GM12878 (cell line): ENCODE data around the gene TTC39A. TPM values are rescaled to one million over a fixed set of nuclear protein-coding genes. Genes with fewer than 3 reads are reported as not detected.

ENCODE experiments used
- ATAC-seq: fragments of 200-7000 bp; cut with Tn5 transposase; 3 replicates; pipeline ENCODE4 v1.9.1; 2020; ENCODE audit warnings: mild to moderate bottlenecking, moderate library complexity
- BruUV-seq: library from RNA; stranded (reverse); fragments of 400-500 nt; replicated peaks from 2 replicates; lab custom pipeline; 2021; lab: Mats Ljungman, UMichigan
- CTCF ChIA-PET: fragments of 300-600 bp; sonication (Branson Sonifier 250); formaldehyde crosslinking; extraction: SDS; loops from one replicate; lab custom pipeline; 2021; ENCODE audit warnings: inconsistent platforms; lab: Yijun Ruan, JAX
- POLR2A ChIA-PET: fragments of 350-600 bp; formaldehyde crosslinking; extraction: SDS; loops from one replicate; lab custom pipeline; 2021; ENCODE audit warnings: inconsistent platforms; lab: Charles Lee
- RAD21 ChIA-PET: fragments of 300-600 bp; sonication (Branson Sonifier 250); formaldehyde crosslinking; loops from one replicate; lab custom pipeline; 2023; ENCODE audit warnings: antibody characterized with exemption; ENCODE audit not compliant: unreplicated experiment; lab: Charles Lee
- SMC1A ChIA-PET: fragments of 300-600 bp; sonication (Branson Sonifier 250); formaldehyde crosslinking; loops from one replicate; lab custom pipeline; 2023; ENCODE audit not compliant: unreplicated experiment, uncharacterized antibody; lab: Charles Lee
- DNase-seq: peaks from one replicate; pipeline ENCODE4 v3.0.0-alpha.2; 2011; ENCODE audit warnings: low read depth, low spot score
- FAIRE-seq: peaks from 3 replicates; lab custom pipeline; 2011; peaks lifted over from hg19 to GRCh38; lab: Jason Lieb, UNC
- H2AFZ ChIP-seq: 2 replicates; pipeline ENCODE4 v1.6.0; 2011; ENCODE audit warnings: low read depth, low read length, control low read depth; ENCODE audit not compliant: control insufficient read depth
- H3K27ac ChIP-seq: 2 replicates; pipeline ENCODE4 v1.5.1; 2011; ENCODE audit warnings: control low read depth; ENCODE audit not compliant: control insufficient read depth, insufficient read depth
- H3K27me3 ChIP-seq, 2 experiments: replicated peaks in 1 of 2; 2 replicates each; pipeline versions ENCODE4 v1.6.0 to v1.6.1; 2011; ENCODE audit warnings: low read length in 1 of 2; ENCODE audit not compliant: control insufficient read depth in 2 of 2, insufficient read depth in 2 of 2
- H3K36me3 ChIP-seq, 2 experiments: 2 replicates each; pipeline ENCODE4 v1.5.1; 2011; ENCODE audit warnings: low read length in 1 of 2; ENCODE audit not compliant: control insufficient read depth in 2 of 2, insufficient read depth in 2 of 2
- H3K4me1 ChIP-seq: 2 replicates; pipeline ENCODE4 v1.6.1; 2011; ENCODE audit warnings: mild to moderate bottlenecking, low read length, moderate library complexity, mixed read lengths; ENCODE audit not compliant: control insufficient read depth, insufficient read depth
- H3K4me2 ChIP-seq: 2 replicates; pipeline ENCODE4 v1.6.0; 2011; ENCODE audit warnings: control low read depth; ENCODE audit not compliant: control insufficient read depth, insufficient read depth
- H3K4me3 ChIP-seq: fragments of 200-600 bp; sonication (generic); 2 replicates; pipeline ENCODE4 v1.5.1; 2016
- H3K79me2 ChIP-seq: 2 replicates; pipeline ENCODE4 v1.6.0; 2011; ENCODE audit warnings: low read length; ENCODE audit not compliant: control insufficient read depth, insufficient read depth
- H3K9ac ChIP-seq: 2 replicates; pipeline ENCODE4 v1.8.0; 2011; ENCODE audit warnings: low read length, control low read depth, mixed read lengths; ENCODE audit not compliant: control insufficient read depth, insufficient read depth
- H3K9me3 ChIP-seq: replicated peaks from 3 replicates; pipeline ENCODE4 v1.5.1; 2011; ENCODE audit warnings: mild to moderate bottlenecking, low read length; ENCODE audit not compliant: control insufficient read depth, insufficient read depth
- H4K20me1 ChIP-seq: 2 replicates; pipeline ENCODE4 v1.6.0; 2011; ENCODE audit not compliant: control insufficient read depth, insufficient read depth
- BCLAF1 ChIP-seq: fragments of 450-650 bp; IDR thresholded peaks from 2 replicates; pipeline ENCODE4 v1.6.1; 2017; ENCODE audit warnings: antibody characterized with exemption, mild to moderate bottlenecking, moderate library complexity
- BMI1 ChIP-seq: fragments of 450-650 bp; IDR thresholded peaks from 2 replicates; pipeline ENCODE4 v1.6.1; 2016; ENCODE audit warnings: mild to moderate bottlenecking, moderate library complexity, borderline replicate concordance
- CHD4 ChIP-seq: fragments of 200-600 bp; sonication (generic); IDR thresholded peaks from 2 replicates; pipeline ENCODE4 v1.6.1; 2016; ENCODE audit warnings: mild to moderate bottlenecking
- CREM ChIP-seq: IDR thresholded peaks from 2 replicates; pipeline ENCODE4 v1.6.1; 2014; ENCODE audit warnings: antibody characterized with exemption, low read depth
- CTCF ChIP-seq, 3 experiments: IDR thresholded peaks in 2 of 3; conservative IDR thresholded peaks in 1 of 3; 2 replicates each; pipeline ENCODE4 v1.5.1; 2011; ENCODE audit warnings: low read depth in 3 of 3, low read length in 3 of 3, mild to moderate bottlenecking in 3 of 3, control low read depth in 2 of 3, moderate library complexity in 2 of 3, inconsistent platforms in 1 of 3, mixed read lengths in 1 of 3; ENCODE audit not compliant: control insufficient read depth in 2 of 3, insufficient read depth in 1 of 3; ENCODE audit errors: extremely low read depth in 1 of 3
- IRF4 ChIP-seq: IDR thresholded peaks from 2 replicates; pipeline ENCODE4 v1.6.1; 2011; ENCODE audit warnings: low read depth, low read length
- KAT2A ChIP-seq: conservative IDR thresholded peaks from 2 replicates; pipeline ENCODE4 v1.6.1; 2011; ENCODE audit warnings: low read depth, low read length; ENCODE audit not compliant: control insufficient read depth
- MYC ChIP-seq: IDR thresholded peaks from 2 replicates; pipeline ENCODE4 v1.6.1; 2011; ENCODE audit warnings: mild to moderate bottlenecking, low read length, moderate library complexity, inconsistent platforms; ENCODE audit not compliant: insufficient read depth, insufficient replicate concordance, insufficient read length, severe bottlenecking
- PBX3 ChIP-seq: IDR thresholded peaks from 2 replicates; pipeline ENCODE4 v1.6.1; 2011; ENCODE audit warnings: mild to moderate bottlenecking, low read depth, low read length, moderate library complexity; ENCODE audit not compliant: insufficient replicate concordance
- REST ChIP-seq: IDR thresholded peaks from 2 replicates; pipeline ENCODE4 v1.6.1; 2012; ENCODE audit warnings: mild to moderate bottlenecking, low read depth, low read length
- SIN3A ChIP-seq: IDR thresholded peaks from 2 replicates; pipeline ENCODE4 v1.6.1; 2012; ENCODE audit warnings: low read depth, low read length, improper control_type of control experiment
- SREBF1 ChIP-seq: IDR thresholded peaks from 2 replicates; pipeline ENCODE4 v1.6.1; 2012; ENCODE audit warnings: mild to moderate bottlenecking, low read length
- WGBS: methylation state at CpG from one replicate; pipeline ENCODE4 v1.1.6; 2016; ENCODE audit warnings: low lambda C conversion rate; ENCODE audit not compliant: insufficient replicate concordance, insufficient coverage; ENCODE audit errors: missing lambda C conversion rate; 5-methylcytosine and 5-hydroxymethylcytosine counted together
- in situ Hi-C: fragments of 300-500 bp; cut with MboI; formaldehyde crosslinking; loops from 9 replicates; pipeline ENCODE4 v1.14.3; 2018; ENCODE audit warnings: mixed read lengths
- intact Hi-C: fragments of 100-400 bp; cut with micrococcal nuclease; formaldehyde crosslinking; loops from one replicate; pipeline ENCODE4 v1.14.2; 2022; ENCODE audit not compliant: unreplicated experiment
- polyA plus RNA-seq, 11 experiments: library from polyadenylated mRNA; depleted of rRNA in 4 of 11; unstranded in 6 of 11; stranded (reverse) in 5 of 11; fragments of >200 nt; fragmentation: Nextera tagmentation in 4 of 11; fragmentation: Illumina TruSeq in 1 of 11; extraction: Ambion mirVana in 4 of 11; extraction: Trizol in 1 of 11; gene quantifications; 1 replicate in 1 of 11; 2 replicates in 10 of 11; pipeline versions ENCODE4 v1.2.1 to v1.2.3, GENCODE V29; 2011 to 2016; ENCODE audit warnings: inconsistent platforms in 2 of 11, missing spikeins in 2 of 11, low read depth in 1 of 11
- total RNA-seq, 4 experiments: library from RNA; depleted of rRNA in 3 of 4; stranded (reverse); fragments of >200 nt in 3 of 4; fragmentation: Illumina TruSeq in 1 of 4; extraction: Trizol in 1 of 4; gene quantifications; 2 replicates each; pipeline versions ENCODE4 v1.2.1 to v1.2.3, GENCODE V29; 2013 to 2021

Gene TTC39A
- total and polyA plus RNA-seq, 10 of the 15 experiments (the other 5 are each of a cell fraction or from before 2014, with no cell fraction given) = 0.18 to 3.0 (median 1.2) TPM

- intact Hi-C loops = no loop called here
- SMC1A ChIA-PET = interaction anchor here (1.6 to 1.8 kb wide), 2 partner anchors 28 to 48 kb away, joined by 3 to 5 read pairs; partner anchors contain the start of gene TTC39A
- TF ChIP-seq CTCF (IDR thresholded peaks at IDR 0.05 in 2 of 3, conservative IDR thresholded peaks at IDR 0.05 in 1 of 3; ENCODE audit: control insufficient read depth in 2 of 3, extremely low read depth in 1 of 3, insufficient read depth in 1 of 3, low read depth in 3 of 3, low read length in 3 of 3) = no peak
- TF ChIP-seq REST = no peak
- TF ChIP-seq CHD4 = no peak
- no peak for TF ChIP-seq KAT2A
- no peak for TF ChIP-seq PBX3
- TF ChIP-seq IRF4 = no peak
- no peak for TF ChIP-seq SIN3A
- no peak for TF ChIP-seq BCLAF1
- no peak for TF ChIP-seq BMI1
- no peak for TF ChIP-seq SREBF1
- TF ChIP-seq CREM = no peak
- TF ChIP-seq MYC = no peak
- POLR2A ChIA-PET = interaction anchor here (1.4 kb wide), 1 partner anchor 231 kb away, joined by 3 read pairs; no protein-coding TSS in a partner anchor
- WGBS = 88% methylated on average over 6 of the region's 6 CpGs
- CTCF ChIA-PET = interaction anchor here (0.7 to 4.0 kb wide), 4 partner anchors 35 to 115 kb away, joined by 3 to 16 read pairs (median 4); no protein-coding TSS in a partner anchor
- ATAC-seq (no peak; the same call in 2 of the 3 replicates), DNase-seq (no peak), FAIRE-seq (no peak)
- no peaks in the 10 kb centered on the region; the same call in 2 of the 3 replicates for H3K9me3 ChIP-seq
- peak overlapping the region; percentile 73 for H2AFZ ChIP-seq
- H3K36me3 ChIP-seq = no peaks in the 10 kb centered on the region
- peak overlapping the region; percentile 69 for H3K27ac ChIP-seq
- H3K27me3 ChIP-seq = no peaks in the 10 kb centered on the region
- peaks cover 52% of the 10 kb centered on the region for H3K4me1 ChIP-seq
- H3K79me2 ChIP-seq = no peaks in the 10 kb centered on the region
- RAD21 ChIA-PET = interaction anchor here (0.8 to 1.1 kb wide), 2 partner anchors 185 to 230 kb away, joined by 3 read pairs; no protein-coding TSS in a partner anchor
- in situ Hi-C loops = no loop called here
- H4K20me1 ChIP-seq = no peaks in the 10 kb centered on the region
- no TSS peak for BruUV-seq
- peak overlapping the region; percentile 43; the same call in 1 of the 2 replicates for H3K9ac ChIP-seq
- H3K4me2 ChIP-seq = peak overlapping the region; percentile 56; the same call in 1 of the 2 replicates
- H3K4me3 ChIP-seq = no peak overlapping the region
These were observed 27.0 kb downstream of the TTC39A start for GRCh38 chr1:51303315-51303714.
